Measurements from ENCODE around the gene R3HDML. TPM values are rescaled to one million over a fixed set of nuclear protein-coding genes. Genes with fewer than 3 reads are reported as not detected.
A peak's percentile ranks its signal among the peaks of the same experiment; 100 is the strongest.

R3HDML gene
- total and polyA plus RNA-seq, 9 of the 15 experiments (the other 6 are each of a cell fraction or from before 2014, with no cell fraction given): not detected

- TF ChIP-seq RBM17 (IDR thresholded peaks at IDR 0.05; ENCODE audit: borderline replicate concordance, low read depth, low read length) (no peak), DACH1 (IDR thresholded peaks at IDR 0.05; ENCODE audit: partially characterized antibody) (no peak), ZNF699 (CRISPR knock-in tag; IDR thresholded peaks at IDR 0.05; ENCODE audit: insufficient replicate concordance) (no peak), ZBTB49 (CRISPR knock-in tag; IDR thresholded peaks at IDR 0.05; ENCODE audit: borderline replicate concordance) (no peak), PYGO2 (tag; IDR thresholded peaks at IDR 0.05) (no peak), ARID4B (CRISPR knock-in tag; IDR thresholded peaks at IDR 0.05) (peak; percentile 79)
- TF ChIP-seq, protein P1, sequence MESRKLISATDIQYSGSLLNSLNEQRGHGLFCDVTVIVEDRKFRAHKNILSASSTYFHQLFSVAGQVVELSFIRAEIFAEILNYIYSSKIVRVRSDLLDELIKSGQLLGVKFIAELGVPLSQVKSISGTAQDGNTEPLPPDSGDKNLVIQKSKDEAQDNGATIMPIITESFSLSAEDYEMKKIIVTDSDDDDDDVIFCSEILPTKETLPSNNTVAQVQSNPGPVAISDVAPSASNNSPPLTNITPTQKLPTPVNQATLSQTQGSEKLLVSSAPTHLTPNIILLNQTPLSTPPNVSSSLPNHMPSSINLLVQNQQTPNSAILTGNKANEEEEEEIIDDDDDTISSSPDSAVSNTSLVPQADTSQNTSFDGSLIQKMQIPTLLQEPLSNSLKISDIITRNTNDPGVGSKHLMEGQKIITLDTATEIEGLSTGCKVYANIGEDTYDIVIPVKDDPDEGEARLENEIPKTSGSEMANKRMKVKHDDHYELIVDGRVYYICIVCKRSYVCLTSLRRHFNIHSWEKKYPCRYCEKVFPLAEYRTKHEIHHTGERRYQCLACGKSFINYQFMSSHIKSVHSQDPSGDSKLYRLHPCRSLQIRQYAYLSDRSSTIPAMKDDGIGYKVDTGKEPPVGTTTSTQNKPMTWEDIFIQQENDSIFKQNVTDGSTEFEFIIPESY (CRISPR knock-in tag; IDR thresholded peaks at IDR 0.05): no peak
- TF ChIP-seq, protein P2, sequence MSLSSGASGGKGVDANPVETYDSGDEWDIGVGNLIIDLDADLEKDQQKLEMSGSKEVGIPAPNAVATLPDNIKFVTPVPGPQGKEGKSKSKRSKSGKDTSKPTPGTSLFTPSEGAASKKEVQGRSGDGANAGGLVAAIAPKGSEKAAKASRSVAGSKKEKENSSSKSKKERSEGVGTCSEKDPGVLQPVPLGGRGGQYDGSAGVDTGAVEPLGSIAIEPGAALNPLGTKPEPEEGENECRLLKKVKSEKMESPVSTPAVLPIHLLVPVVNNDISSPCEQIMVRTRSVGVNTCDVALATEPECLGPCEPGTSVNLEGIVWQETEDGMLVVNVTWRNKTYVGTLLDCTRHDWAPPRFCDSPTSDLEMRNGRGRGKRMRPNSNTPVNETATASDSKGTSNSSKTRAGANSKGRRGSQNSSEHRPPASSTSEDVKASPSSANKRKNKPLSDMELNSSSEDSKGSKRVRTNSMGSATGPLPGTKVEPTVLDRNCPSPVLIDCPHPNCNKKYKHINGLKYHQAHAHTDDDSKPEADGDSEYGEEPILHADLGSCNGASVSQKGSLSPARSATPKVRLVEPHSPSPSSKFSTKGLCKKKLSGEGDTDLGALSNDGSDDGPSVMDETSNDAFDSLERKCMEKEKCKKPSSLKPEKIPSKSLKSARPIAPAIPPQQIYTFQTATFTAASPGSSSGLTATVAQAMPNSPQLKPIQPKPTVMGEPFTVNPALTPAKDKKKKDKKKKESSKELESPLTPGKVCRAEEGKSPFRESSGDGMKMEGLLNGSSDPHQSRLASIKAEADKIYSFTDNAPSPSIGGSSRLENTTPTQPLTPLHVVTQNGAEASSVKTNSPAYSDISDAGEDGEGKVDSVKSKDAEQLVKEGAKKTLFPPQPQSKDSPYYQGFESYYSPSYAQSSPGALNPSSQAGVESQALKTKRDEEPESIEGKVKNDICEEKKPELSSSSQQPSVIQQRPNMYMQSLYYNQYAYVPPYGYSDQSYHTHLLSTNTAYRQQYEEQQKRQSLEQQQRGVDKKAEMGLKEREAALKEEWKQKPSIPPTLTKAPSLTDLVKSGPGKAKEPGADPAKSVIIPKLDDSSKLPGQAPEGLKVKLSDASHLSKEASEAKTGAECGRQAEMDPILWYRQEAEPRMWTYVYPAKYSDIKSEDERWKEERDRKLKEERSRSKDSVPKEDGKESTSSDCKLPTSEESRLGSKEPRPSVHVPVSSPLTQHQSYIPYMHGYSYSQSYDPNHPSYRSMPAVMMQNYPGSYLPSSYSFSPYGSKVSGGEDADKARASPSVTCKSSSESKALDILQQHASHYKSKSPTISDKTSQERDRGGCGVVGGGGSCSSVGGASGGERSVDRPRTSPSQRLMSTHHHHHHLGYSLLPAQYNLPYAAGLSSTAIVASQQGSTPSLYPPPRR (CRISPR knock-in tag; IDR thresholded peaks at IDR 0.05; ENCODE audit: borderline replicate concordance): 0 out of 2 replicates have a peak, but pooled peaks have one; percentile 34
- TF ChIP-seq, protein P3, sequence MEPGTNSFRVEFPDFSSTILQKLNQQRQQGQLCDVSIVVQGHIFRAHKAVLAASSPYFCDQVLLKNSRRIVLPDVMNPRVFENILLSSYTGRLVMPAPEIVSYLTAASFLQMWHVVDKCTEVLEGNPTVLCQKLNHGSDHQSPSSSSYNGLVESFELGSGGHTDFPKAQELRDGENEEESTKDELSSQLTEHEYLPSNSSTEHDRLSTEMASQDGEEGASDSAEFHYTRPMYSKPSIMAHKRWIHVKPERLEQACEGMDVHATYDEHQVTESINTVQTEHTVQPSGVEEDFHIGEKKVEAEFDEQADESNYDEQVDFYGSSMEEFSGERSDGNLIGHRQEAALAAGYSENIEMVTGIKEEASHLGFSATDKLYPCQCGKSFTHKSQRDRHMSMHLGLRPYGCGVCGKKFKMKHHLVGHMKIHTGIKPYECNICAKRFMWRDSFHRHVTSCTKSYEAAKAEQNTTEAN (CRISPR knock-in tag; IDR thresholded peaks at IDR 0.05): no peak
These were observed 25.9 kb upstream of the R3HDML start, which contains the start of gene FITM2 (continued) for GRCh38 chr20:44310664-44311639.

Data from K562 (cell line).